ENCODE data around the gene STAMBP. TPM values are rescaled to one million over a fixed set of nuclear protein-coding genes. Genes with fewer than 3 reads are reported as not detected.

The STAMBP gene
- total and polyA plus RNA-seq, 2 of the 4 experiments (the other 2 are of a cell fraction) = 29.7 to 38.7 TPM

DNA sequence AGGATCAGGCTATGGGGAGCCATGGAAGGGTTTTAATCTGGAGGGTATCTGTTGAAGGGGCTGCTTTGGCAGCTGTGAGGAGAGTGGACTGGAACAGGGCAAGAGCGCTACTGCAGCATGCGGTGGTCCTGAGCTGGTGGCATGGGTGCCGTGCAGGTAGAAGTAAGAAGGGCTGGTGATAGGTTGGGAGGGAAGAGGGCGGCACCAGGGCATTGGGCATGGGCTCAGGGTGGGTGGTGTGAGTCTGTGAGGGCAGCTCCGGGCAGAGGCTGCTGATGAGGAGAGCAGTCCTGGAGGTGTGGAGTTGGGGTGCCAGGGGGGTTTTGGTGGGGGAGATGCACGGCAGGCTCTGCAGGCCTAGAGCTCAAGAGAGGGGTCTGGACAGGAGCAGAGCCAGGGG is 66.1 kb downstream of the STAMBP start:
- H3K27me3 ChIP-seq (ENCODE audit: control insufficient read depth, insufficient read depth, low read length) = no peaks in the 10 kb centered on the region
- DNase-seq = no peak
- 82% methylated on average over 5 of the region's 6 CpGs; no CpG with 5 or more reads in 1 of the 2 experiments for WGBS, 2 experiments (ENCODE audit: extremely low coverage in 2 of 2, insufficient read length in 1 of 2)

More for the DNA sequence above, 66.1 kb downstream of the STAMBP start:
- Histone ChIP-seq H4K5ac (ENCODE audit: low read depth, low read length) (no peak overlapping the region), H3K4me1 (ENCODE audit: control insufficient read depth, insufficient read depth, low read length) (peaks cover 38% of the 10 kb centered on the region), H3K27ac (ENCODE audit: insufficient read depth, low read length) (peak overlapping the region; percentile 97), H3K79me1 (ENCODE audit: low read depth in 1 of 2, low read length in 2 of 2) (peaks cover 14 to 79% of the 10 kb centered on the region in 2 experiments; a peak in 3 of 4 replicates), H2BK120ac (ENCODE audit: low read depth, low read length) (no peak overlapping the region), H2AK5ac (ENCODE audit: low read depth, low read length) (peak overlapping the region; percentile 15; the same call in 1 of the 2 replicates), H3K4me2 (ENCODE audit: low read depth, low read length) (peak overlapping the region; percentile 73), H3K56ac (ENCODE audit: extremely low read depth, insufficient read depth, low read length) (no peak overlapping the region), H4K91ac (ENCODE audit: insufficient read depth, low read depth, low read length) (no peak overlapping the region), H3K4me3 (ENCODE audit: insufficient read depth, low read depth, low read length) (peak overlapping the region; percentile 77), H3K23ac (ENCODE audit: low read depth, low read length) (no peak overlapping the region), H3K18ac (ENCODE audit: low read depth, low read length) (no peak overlapping the region), H3K4ac (ENCODE audit: low read depth, low read length) (no peak overlapping the region), H2BK20ac (ENCODE audit: low read depth, low read length) (no peak overlapping the region), H2AK9ac (replicated peaks; ENCODE audit: low read depth, low read length, poor library complexity) (peak overlapping the region; percentile 21), H4K20me1 (ENCODE audit: insufficient read depth, low read length) (peaks cover 62% of the 10 kb centered on the region), H2AFZ (replicated peaks; ENCODE audit: low read length, poor library complexity) (no peak overlapping the region), H3K36me3 (ENCODE audit: control insufficient read depth, insufficient read depth, low read length) (peaks cover 15% of the 10 kb centered on the region), H3K9me1 (ENCODE audit: insufficient read depth, low read length) (peaks cover 48% of the 10 kb centered on the region), H2BK15ac (ENCODE audit: low read depth, low read length) (no peak overlapping the region), H3K9me3 (ENCODE audit: control insufficient read depth, insufficient read depth, low read length) (no peaks in the 10 kb centered on the region), H4K8ac (ENCODE audit: low read depth in 2 of 2, low read length in 2 of 2) (no peak overlapping the region), H3K14ac (replicated peaks; ENCODE audit: low read depth, low read length) (peak overlapping the region; percentile 100), H3K9ac (ENCODE audit: low read depth, low read length) (peak overlapping the region; percentile 95), H2BK5ac (ENCODE audit: low read depth, low read length, poor library complexity, severe bottlenecking) (no peak overlapping the region)
- no peak for ATAC-seq (ENCODE audit: low read depth)
- CTCF ChIA-PET = no interaction called here
- BruUV-seq (replicated peaks) = no TSS peak
- POLR2A ChIA-PET (ENCODE audit: unreplicated experiment) = interaction anchor here (0.6 kb wide), 1 partner anchor 218 kb away, joined by 12 read pairs; no protein-coding TSS in a partner anchor
- TF ChIP-seq SMC3 (IDR thresholded peaks at IDR 0.05; ENCODE audit: low read depth, low read length) (no peak), POLR2A (IDR thresholded peaks at IDR 0.05; ENCODE audit: low read depth, low read length) (no peak), CTCF (conservative IDR thresholded peaks at IDR 0.05; ENCODE audit: low read depth, low read length) (no peak)
- dilution Hi-C loops (cut with HindIII; ENCODE audit: low sequenced_read_pairs, unreplicated experiment) (no loop called here), intact Hi-C loops (cut with micrococcal nuclease) (loop anchor here (2.0 kb wide), 1 partner anchor 66 kb away; the partner anchor contains the start of gene STAMBP), in situ Hi-C loops (cut with MboI; ENCODE audit: low sequenced_read_pairs) (no loop called here)

Data from IMR-90 (cell line).